Progenitor cell of endocrine pancreas (in vitro differentiated cells): ENCODE results near the gene MTMR12. TPM values are rescaled to one million over a fixed set of nuclear protein-coding genes. Genes with fewer than 3 reads are reported as not detected.

Experiments used
- DNase-seq: peaks from one replicate; pipeline ENCODE4 v3.0.0; 2021; ENCODE audit warnings: low spot score; ENCODE audit not compliant: unreplicated experiment
- H3K27ac Mint-ChIP-seq: 2 replicates; pipeline ENCODE4 v1.8.0; 2021; ENCODE audit warnings: mild to moderate bottlenecking, moderate library complexity, mixed read lengths
- H3K27me3 Mint-ChIP-seq: 2 replicates; pipeline ENCODE4 v1.8.0; 2021; ENCODE audit warnings: mixed read lengths
- H3K36me3 Mint-ChIP-seq: 2 replicates; pipeline ENCODE4 v1.8.0; 2022; ENCODE audit warnings: mixed read lengths; ENCODE audit not compliant: insufficient read depth
- H3K4me1 Mint-ChIP-seq: 2 replicates; pipeline ENCODE4 v1.8.0; 2021; ENCODE audit warnings: low read depth, mixed read lengths
- H3K4me3 Mint-ChIP-seq: 2 replicates; pipeline ENCODE4 v1.8.0; 2021; ENCODE audit warnings: low read depth, mild to moderate bottlenecking, moderate library complexity, mixed read lengths
- H3K9me3 Mint-ChIP-seq: 2 replicates; pipeline ENCODE4 v1.8.0; 2021; ENCODE audit warnings: low read depth, mixed read lengths
- total RNA-seq: library from RNA; stranded (reverse); gene quantifications from 2 replicates; pipeline ENCODE4 v1.2.1, GENCODE V29; 2021
- TF ChIP-seq, protein P1 (sequence below): fragments of 200-600 bp; sonication (generic); IDR thresholded peaks from one replicate; pipeline ENCODE4 v1.5.0; 2021; ENCODE audit warnings: antibody characterized with exemption, mild to moderate bottlenecking; ENCODE audit not compliant: unreplicated experiment

The MTMR12 gene
- total RNA-seq, 1 donor from 2014 or later, result 30.6 TPM

DNA sequence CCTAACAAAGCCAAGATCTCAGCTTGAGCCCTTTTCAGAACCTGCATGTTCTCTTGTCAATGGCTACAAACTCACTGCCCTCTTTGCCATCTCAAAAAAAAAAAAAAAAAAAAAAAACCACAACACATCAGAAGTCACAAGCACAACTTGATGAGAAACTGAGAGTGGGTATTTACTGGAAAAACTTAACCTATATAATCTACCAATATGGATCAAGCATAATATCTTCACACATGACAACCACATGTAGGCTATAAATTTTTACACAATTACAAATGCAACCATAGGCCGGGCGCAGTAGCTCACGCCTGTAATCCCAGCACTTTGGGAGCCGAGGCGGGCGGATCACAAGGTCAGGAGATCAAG, 9.0 kb downstream of the MTMR12 start:
- Mint-ChIP-seq H3K4me1 (peaks cover 20% of the 10 kb centered on the region), H3K4me3 (no peak overlapping the region), H3K36me3 (peaks cover 4% of the 10 kb centered on the region), H3K9me3 (no peaks in the 10 kb centered on the region), H3K27ac (no peak overlapping the region), H3K27me3 (no peaks in the 10 kb centered on the region)
- DNase-seq, result no peak
- TF ChIP-seq, protein P1, sequence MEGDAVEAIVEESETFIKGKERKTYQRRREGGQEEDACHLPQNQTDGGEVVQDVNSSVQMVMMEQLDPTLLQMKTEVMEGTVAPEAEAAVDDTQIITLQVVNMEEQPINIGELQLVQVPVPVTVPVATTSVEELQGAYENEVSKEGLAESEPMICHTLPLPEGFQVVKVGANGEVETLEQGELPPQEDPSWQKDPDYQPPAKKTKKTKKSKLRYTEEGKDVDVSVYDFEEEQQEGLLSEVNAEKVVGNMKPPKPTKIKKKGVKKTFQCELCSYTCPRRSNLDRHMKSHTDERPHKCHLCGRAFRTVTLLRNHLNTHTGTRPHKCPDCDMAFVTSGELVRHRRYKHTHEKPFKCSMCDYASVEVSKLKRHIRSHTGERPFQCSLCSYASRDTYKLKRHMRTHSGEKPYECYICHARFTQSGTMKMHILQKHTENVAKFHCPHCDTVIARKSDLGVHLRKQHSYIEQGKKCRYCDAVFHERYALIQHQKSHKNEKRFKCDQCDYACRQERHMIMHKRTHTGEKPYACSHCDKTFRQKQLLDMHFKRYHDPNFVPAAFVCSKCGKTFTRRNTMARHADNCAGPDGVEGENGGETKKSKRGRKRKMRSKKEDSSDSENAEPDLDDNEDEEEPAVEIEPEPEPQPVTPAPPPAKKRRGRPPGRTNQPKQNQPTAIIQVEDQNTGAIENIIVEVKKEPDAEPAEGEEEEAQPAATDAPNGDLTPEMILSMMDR, result no peak

DNA sequence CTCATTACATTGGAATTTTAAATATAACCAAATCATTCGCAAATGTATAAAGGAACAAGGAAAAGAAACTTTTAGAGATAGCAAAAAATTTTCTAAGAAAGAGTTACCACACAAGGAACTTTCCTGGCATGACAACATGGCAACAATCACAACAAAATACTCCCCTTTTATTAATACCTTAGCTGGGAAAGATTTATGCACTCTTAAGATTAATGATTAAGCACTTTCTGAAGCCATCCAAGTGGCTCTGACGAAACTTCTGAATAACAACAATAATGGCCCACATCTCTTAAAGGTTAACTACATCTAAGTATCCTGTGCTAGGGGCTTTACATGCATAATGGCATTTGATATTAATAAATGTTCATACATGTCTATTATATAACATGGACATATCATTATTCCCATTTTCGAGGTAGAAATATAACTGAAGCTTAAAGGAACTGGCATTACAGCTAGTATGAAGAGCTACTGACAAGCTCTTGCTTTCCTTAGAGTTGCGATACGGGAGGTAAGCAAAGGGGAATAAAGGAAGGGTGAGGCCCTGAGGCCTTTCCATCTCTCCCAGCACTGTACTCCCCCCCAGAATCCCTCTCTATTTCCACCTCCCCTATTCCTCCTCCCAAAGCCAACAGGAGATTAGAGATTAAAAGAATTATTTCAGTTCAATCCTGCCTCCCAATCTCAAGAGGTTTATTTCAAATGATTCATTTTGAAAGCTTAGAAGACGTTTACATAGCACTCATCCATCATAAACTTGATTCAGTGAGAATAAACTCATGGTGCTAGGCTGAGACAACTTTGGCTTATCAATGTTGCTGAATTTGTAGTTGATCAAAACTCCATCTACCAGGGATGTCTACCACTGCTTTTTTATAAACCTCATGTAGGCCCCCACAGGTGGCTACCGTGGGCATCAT, 9.6 kb downstream of the MTMR12 start:
- Mint-ChIP-seq H3K27me3 (no peaks in the 10 kb centered on the region), H3K9me3 (no peaks in the 10 kb centered on the region), H3K36me3 (peaks cover 6% of the 10 kb centered on the region), H3K27ac (peak overlapping the region; percentile 63), H3K4me1 (peaks cover 20% of the 10 kb centered on the region), H3K4me3 (no peak overlapping the region)
- no peak for DNase-seq
- TF ChIP-seq, protein P1, result no peak

DNA sequence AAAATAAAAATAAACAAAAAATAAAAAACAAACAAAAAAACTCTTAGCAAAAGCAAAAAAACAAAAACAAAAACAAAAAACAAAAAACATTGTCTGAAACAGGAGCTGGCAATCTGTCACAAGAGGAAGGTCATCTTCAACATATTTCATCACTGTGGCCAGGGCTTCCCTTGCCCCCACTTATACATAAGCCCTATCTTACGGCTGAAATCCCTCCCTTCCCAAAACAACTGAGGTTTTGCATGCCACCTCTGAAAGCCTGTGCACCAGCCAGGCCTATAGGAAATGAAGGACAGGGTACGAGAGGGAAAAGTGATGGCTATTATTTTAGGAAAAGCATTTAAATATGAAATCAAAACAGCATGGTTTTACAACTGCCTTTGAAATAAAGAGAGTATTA, 10.8 kb downstream of the MTMR12 start:
- H3K36me3 Mint-ChIP-seq, result peaks cover 7% of the 10 kb centered on the region
- TF ChIP-seq, protein P1, result no peak
- no peak overlapping the region for H3K27ac Mint-ChIP-seq
- no peak for DNase-seq
- H3K27me3 Mint-ChIP-seq, result no peaks in the 10 kb centered on the region
- H3K9me3 Mint-ChIP-seq, result no peaks in the 10 kb centered on the region
- H3K4me1 Mint-ChIP-seq, result peaks cover 19% of the 10 kb centered on the region
- no peak overlapping the region for H3K4me3 Mint-ChIP-seq

DNA sequence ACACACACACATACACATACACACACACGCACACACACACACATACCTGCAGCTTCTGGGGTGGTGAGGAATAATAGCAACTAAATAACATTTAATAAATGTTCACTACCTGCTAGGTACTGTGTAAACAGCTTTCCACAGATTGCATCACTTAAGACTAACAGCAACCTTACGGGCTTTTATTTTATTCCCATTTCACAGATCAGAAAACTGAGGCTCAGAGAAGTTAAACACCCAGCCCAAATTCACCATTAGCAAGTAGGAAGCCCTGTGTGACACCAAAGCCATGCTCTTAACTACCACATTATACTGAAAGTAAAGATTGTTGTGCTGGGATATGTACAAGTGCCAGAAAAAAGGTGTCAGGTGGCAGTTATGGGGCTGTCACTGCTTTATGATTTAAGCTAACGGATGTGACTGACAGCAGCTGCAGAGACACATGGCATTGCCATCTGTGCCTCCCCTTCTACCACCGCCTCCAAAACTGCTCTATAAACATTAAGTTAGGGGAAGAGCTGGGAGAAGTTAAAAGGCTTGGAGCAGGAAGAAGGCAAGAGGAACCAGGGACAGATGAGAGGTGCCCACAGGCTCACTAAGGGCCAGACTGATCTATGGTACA, 13.6 kb downstream of the MTMR12 start:
- TF ChIP-seq, protein P1, result no peak
- no peaks in the 10 kb centered on the region for H3K9me3 Mint-ChIP-seq
- peaks cover 19% of the 10 kb centered on the region for H3K4me1 Mint-ChIP-seq
- DNase-seq, result no peak
- H3K27me3 Mint-ChIP-seq, result no peaks in the 10 kb centered on the region
- H3K36me3 Mint-ChIP-seq, result peaks cover 7% of the 10 kb centered on the region
- no peak overlapping the region for H3K4me3 Mint-ChIP-seq
- H3K27ac Mint-ChIP-seq, result no peak overlapping the region

DNA sequence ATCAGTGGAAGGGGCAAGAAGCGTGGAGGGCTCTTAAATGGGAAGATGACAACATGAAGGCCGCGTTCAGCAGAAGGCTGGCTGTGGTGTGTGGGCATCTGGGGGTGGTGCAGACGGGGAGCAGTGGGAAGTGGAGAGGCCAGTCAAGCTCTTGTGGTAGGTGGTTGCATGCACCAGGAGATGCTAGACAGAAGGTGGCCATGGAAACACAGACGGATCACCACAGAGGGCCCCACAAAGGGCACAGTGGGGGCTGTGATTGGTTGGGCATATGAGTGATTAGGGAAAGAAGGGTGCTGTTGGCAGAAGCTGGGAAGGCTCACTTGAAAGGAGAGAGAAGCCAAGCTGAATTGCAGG, 14.7 kb downstream of the MTMR12 start:
- TF ChIP-seq, protein P1, result no peak
- Mint-ChIP-seq H3K36me3 (peaks cover 11% of the 10 kb centered on the region), H3K4me1 (peaks cover 13% of the 10 kb centered on the region), H3K9me3 (no peaks in the 10 kb centered on the region), H3K4me3 (no peak overlapping the region), H3K27me3 (no peaks in the 10 kb centered on the region), H3K27ac (peak overlapping the region; percentile 79)
- DNase-seq, result no peak
